HG03045 (cell line): ENCODE results near the gene TRIM32.

Experiments used
- ATAC-seq: cut with Tn5 transposase; IDR thresholded peaks from one replicate; pipeline ENCODE4 v1.9.1; 2021; ENCODE audit warnings: mild to moderate bottlenecking, moderate library complexity; ENCODE audit not compliant: unreplicated experiment

The TRIM32 gene

GRCh38 chr9:116704470-116704869 lies 17.4 kb downstream of the TRIM32 start:
- no peak for ATAC-seq

- ATAC-seq: no peak
These were observed 18.4 kb downstream of the TRIM32 start for GRCh38 chr9:116705531-116705930.

GRCh38 chr9:116706310-116707290 lies 19.5 kb downstream of the TRIM32 start:
- ATAC-seq: no peak

GRCh38 chr9:116712781-116713180 lies 25.7 kb downstream of the TRIM32 start:
- ATAC-seq: no peak

- no peak for ATAC-seq
These were observed 26.2 kb downstream of the TRIM32 start for GRCh38 chr9:116713271-116713670.

- ATAC-seq: no peak
These were observed 28.6 kb downstream of the TRIM32 start for GRCh38 chr9:116715751-116716150.

- no peak for ATAC-seq
These were observed 29.3 kb downstream of the TRIM32 start for GRCh38 chr9:116716438-116716837.

- no peak for ATAC-seq
These were observed 30.0 kb downstream of the TRIM32 start for GRCh38 chr9:116717150-116717549.

GRCh38 chr9:116718111-116718510 lies 31.0 kb downstream of the TRIM32 start:
- no peak for ATAC-seq

GRCh38 chr9:116720111-116720510 lies 33.0 kb downstream of the TRIM32 start:
- no peak for ATAC-seq

GRCh38 chr9:116721411-116721810 lies 34.3 kb downstream of the TRIM32 start:
- ATAC-seq: no peak

GRCh38 chr9:116721944-116722343 lies 34.8 kb downstream of the TRIM32 start:
- ATAC-seq: no peak

GRCh38 chr9:116724123-116724522 lies 37.0 kb downstream of the TRIM32 start:
- ATAC-seq: no peak

- no peak for ATAC-seq
These were observed 39.5 kb downstream of the TRIM32 start for GRCh38 chr9:116726602-116727001.

- no peak for ATAC-seq
These were observed 46.0 kb downstream of the TRIM32 start for GRCh38 chr9:116733010-116733641.

- ATAC-seq: no peak
These were observed 49.5 kb downstream of the TRIM32 start for GRCh38 chr9:116736399-116737151.

GRCh38 chr9:116737152-116737546 lies 50.0 kb downstream of the TRIM32 start:
- no peak for ATAC-seq

GRCh38 chr9:116741086-116741740 lies 54.1 kb downstream of the TRIM32 start:
- ATAC-seq: no peak

- ATAC-seq: no peak
These were observed 54.6 kb downstream of the TRIM32 start for GRCh38 chr9:116741742-116742141.

GRCh38 chr9:116749176-116749575 lies 62.1 kb downstream of the TRIM32 start:
- no peak for ATAC-seq

GRCh38 chr9:116749772-116750171 lies 62.7 kb downstream of the TRIM32 start:
- no peak for ATAC-seq
